ENCODE results near the gene CMTM7. TPM values are rescaled to one million over a fixed set of nuclear protein-coding genes. Genes with fewer than 3 reads are reported as not detected.

CMTM7 gene
- polyA plus RNA-seq, 1 of the 3 experiments (the other 2 are of a cell fraction), result 50.1 TPM

- Histone ChIP-seq H4K20me1 (ENCODE audit: insufficient read depth) (no peaks in the 10 kb centered on the region), H3K9ac (no peak overlapping the region), H3K4me1 (ENCODE audit: control insufficient read depth in 1 of 2, insufficient read depth in 2 of 2, low read depth in 1 of 2, low read length in 1 of 2) (peaks cover 0 to 10% of the 10 kb centered on the region in 2 experiments; a peak in 3 of 4 replicates), H3K36me3 (replicated peaks in 1 of 2; ENCODE audit: control insufficient read depth in 1 of 2, insufficient read depth in 2 of 2, low read length in 1 of 2) (peaks cover 0 to 17% of the 10 kb centered on the region in 2 experiments), H3K27ac (ENCODE audit: low read depth in 2 of 2, low read length in 1 of 2) (no peak overlapping the region), H3K79me2 (ENCODE audit: insufficient read depth) (no peaks in the 10 kb centered on the region), H2AFZ (ENCODE audit: low read depth) (no peak overlapping the region), H3K4me3 (ENCODE audit: low read depth in 2 of 2, low read length in 1 of 2) (no peak overlapping the region), H3F3A (replicated peaks; ENCODE audit: insufficient read depth) (no peaks in the 10 kb centered on the region), H3K27me3 (ENCODE audit: insufficient read depth) (no peaks in the 10 kb centered on the region), H3K4me2 (no peak overlapping the region), H3K9me3 (no peaks in the 10 kb centered on the region), H3K9me2 (no peaks in the 10 kb centered on the region)
- TF ChIP-seq IRF3 (IDR thresholded peaks at IDR 0.05; ENCODE audit: low read depth, low read length) (no peak), RXRA (IDR thresholded peaks at IDR 0.05; ENCODE audit: borderline replicate concordance, low read depth) (no peak), MXI1 (IDR thresholded peaks at IDR 0.05; ENCODE audit: low read depth, low read length) (no peak), RCOR1 (IDR thresholded peaks at IDR 0.05; ENCODE audit: low read length) (no peak), POLR2AphosphoS5 (IDR thresholded peaks at IDR 0.05; ENCODE audit: low read depth, low read length) (no peak), RAD21 (IDR thresholded peaks at IDR 0.05; ENCODE audit: low read length) (no peak), PBX3 (IDR thresholded peaks at IDR 0.05) (no peak), NFIC (IDR thresholded peaks at IDR 0.05; ENCODE audit: borderline replicate concordance) (no peak), SIN3A (IDR thresholded peaks at IDR 0.05; ENCODE audit: borderline replicate concordance, low read depth, low read length) (no peak), EZH2phosphoT487 (IDR thresholded peaks at IDR 0.05; ENCODE audit: borderline replicate concordance, low read depth) (no peak)
- ChIA-PET CTCF (interaction anchor here (6.6 kb wide), 1 partner anchor 14 kb away, joined by 52 read pairs; no protein-coding TSS in a partner anchor), POLR2A (no interaction called here)
- DNase-seq, result no peak
- 97% methylated on average over 6 of the region's 6 CpGs for WGBS (ENCODE audit: low lambda C conversion rate)
Measured at GRCh38 chr3:32454111-32454510, 62.5 kb downstream of the CMTM7 start.

- ChIA-PET CTCF (interaction anchor here (0.9 to 6.6 kb wide), 2 partner anchors 13 to 163 kb away, joined by 3 to 52 read pairs; no protein-coding TSS in a partner anchor), POLR2A (no interaction called here)
- 92% methylated on average over 10 of the region's 15 CpGs for WGBS (ENCODE audit: low lambda C conversion rate)
- Histone ChIP-seq H3K4me1 (ENCODE audit: control insufficient read depth in 1 of 2, insufficient read depth in 2 of 2, low read depth in 1 of 2, low read length in 1 of 2) (peaks cover 0 to 7% of the 10 kb centered on the region in 2 experiments; a peak in 2 of 4 replicates), H3K4me3 (ENCODE audit: low read depth in 2 of 2, low read length in 1 of 2) (no peak overlapping the region), H3K79me2 (ENCODE audit: insufficient read depth) (no peaks in the 10 kb centered on the region), H4K20me1 (ENCODE audit: insufficient read depth) (no peaks in the 10 kb centered on the region), H3K9ac (no peak overlapping the region), H3K36me3 (replicated peaks in 1 of 2; ENCODE audit: control insufficient read depth in 1 of 2, insufficient read depth in 2 of 2, low read length in 1 of 2) (peaks cover 0 to 13% of the 10 kb centered on the region in 2 experiments), H3K9me2 (no peaks in the 10 kb centered on the region), H3K27ac (ENCODE audit: low read depth in 2 of 2, low read length in 1 of 2) (no peak overlapping the region; a peak in 1 of 4 replicates), H3F3A (replicated peaks; ENCODE audit: insufficient read depth) (no peaks in the 10 kb centered on the region), H3K4me2 (no peak overlapping the region), H3K9me3 (no peaks in the 10 kb centered on the region), H2AFZ (ENCODE audit: low read depth) (no peak overlapping the region), H3K27me3 (ENCODE audit: insufficient read depth) (no peaks in the 10 kb centered on the region)
- TF ChIP-seq CHD2 (IDR thresholded peaks at IDR 0.05; ENCODE audit: low read length, partially characterized antibody), result no peak
- DNase-seq, result no peak
Measured at GRCh38 chr3:32454731-32455608, 63.3 kb downstream of the CMTM7 start.

Measured in SK-N-SH (cell line).